Astrocyte (in vitro differentiated cells and primary cell): ENCODE data around the gene IKBKE. TPM values are rescaled to one million over a fixed set of nuclear protein-coding genes. Genes with fewer than 3 reads are reported as not detected.
A peak's percentile ranks its signal among the peaks of the same experiment; 100 is the strongest.

Source experiments
- DNase-seq: peaks from one replicate; pipeline ENCODE4 v3.0.0-alpha.2; 2010; ENCODE audit warnings: low read depth
- FAIRE-seq: peaks from 2 replicates; lab custom pipeline; 2011; peaks lifted over from hg19 to GRCh38; lab: Jason Lieb, UNC
- H2AFZ ChIP-seq: 2 replicates; pipeline ENCODE4 v1.6.0; 2012; ENCODE audit warnings: low read depth, low read length, inconsistent platforms
- H3K27ac ChIP-seq: 2 replicates; pipeline ENCODE4 v1.5.1; 2011; ENCODE audit warnings: low read depth, low read length, inconsistent platforms
- H3K27me3 ChIP-seq: 2 replicates; pipeline ENCODE4 v1.6.0; 2011; ENCODE audit warnings: low read length, inconsistent platforms; ENCODE audit not compliant: insufficient read depth
- H3K36me3 ChIP-seq: 2 replicates; pipeline ENCODE4 v1.5.1; 2011; ENCODE audit warnings: low read length, inconsistent platforms; ENCODE audit not compliant: insufficient read depth
- H3K4me1 ChIP-seq: 2 replicates; pipeline ENCODE4 v1.5.1; 2011; ENCODE audit warnings: low read length, inconsistent platforms; ENCODE audit not compliant: insufficient read depth
- H3K4me2 ChIP-seq: 2 replicates; pipeline ENCODE4 v1.6.0; 2012; ENCODE audit warnings: low read length, inconsistent platforms
- H3K4me3 ChIP-seq: 2 replicates; pipeline ENCODE4 v1.5.1; 2011; ENCODE audit warnings: low read depth, mild to moderate bottlenecking, low read length, inconsistent platforms; ENCODE audit not compliant: insufficient read depth
- H3K79me2 ChIP-seq: 2 replicates; pipeline ENCODE4 v1.6.0; 2012; ENCODE audit warnings: mild to moderate bottlenecking, low read length, inconsistent platforms; ENCODE audit not compliant: insufficient read depth
- H3K9ac ChIP-seq: 2 replicates; pipeline ENCODE4 v1.6.0; 2012; ENCODE audit warnings: mild to moderate bottlenecking, low read length, inconsistent platforms
- H3K9me3 ChIP-seq: 2 replicates; pipeline ENCODE4 v1.5.1; 2012; ENCODE audit warnings: low read depth, mild to moderate bottlenecking, low read length, inconsistent platforms; ENCODE audit not compliant: insufficient read depth
- H4K20me1 ChIP-seq: 2 replicates; pipeline ENCODE4 v1.6.0; 2012; ENCODE audit warnings: low read length, inconsistent platforms; ENCODE audit not compliant: insufficient read depth
- H3K27ac Mint-ChIP-seq: one replicate; pipeline ENCODE4 v1.8.0; 2021; ENCODE audit warnings: mild to moderate bottlenecking, mixed read lengths; ENCODE audit not compliant: unreplicated experiment
- H3K27me3 Mint-ChIP-seq: one replicate; pipeline ENCODE4 v1.8.0; 2021; ENCODE audit warnings: low read depth, mixed read lengths; ENCODE audit not compliant: unreplicated experiment
- H3K36me3 Mint-ChIP-seq: one replicate; pipeline ENCODE4 v1.8.0; 2021; ENCODE audit warnings: low read depth, mixed read lengths; ENCODE audit not compliant: unreplicated experiment
- H3K4me1 Mint-ChIP-seq: one replicate; pipeline ENCODE4 v1.8.0; 2021; ENCODE audit warnings: low read depth, mixed read lengths; ENCODE audit not compliant: unreplicated experiment
- H3K4me3 Mint-ChIP-seq: one replicate; pipeline ENCODE4 v1.8.0; 2021; ENCODE audit warnings: mild to moderate bottlenecking, moderate library complexity, mixed read lengths; ENCODE audit not compliant: unreplicated experiment
- H3K9me3 Mint-ChIP-seq: one replicate; pipeline ENCODE4 v1.8.0; 2021; ENCODE audit warnings: mild to moderate bottlenecking, mixed read lengths; ENCODE audit not compliant: unreplicated experiment
- CTCF ChIP-seq: IDR thresholded peaks from 2 replicates; pipeline ENCODE4 v1.5.1; 2011; ENCODE audit warnings: low read depth, mild to moderate bottlenecking, inconsistent platforms, low read length, moderate library complexity; ENCODE audit not compliant: insufficient read depth
- EZH2 ChIP-seq: IDR thresholded peaks from 2 replicates; pipeline ENCODE4 v1.6.1; 2012; ENCODE audit warnings: mild to moderate bottlenecking, low read length, inconsistent platforms; ENCODE audit not compliant: insufficient read depth
- total RNA-seq: library from RNA; stranded (reverse); gene quantifications from 2 replicates; pipeline ENCODE4 v1.2.1, GENCODE V29; 2021

The IKBKE gene
- total RNA-seq, 1 donor from 2014 or later, result 17.0 TPM

- TF ChIP-seq EZH2 (no peak), CTCF (no peak)
- H3K4me1 ChIP-seq, result peaks cover 36% of the 10 kb centered on the region
- H3K4me2 ChIP-seq, result peak overlapping the region; percentile 88
- Mint-ChIP-seq H3K4me1 (peaks cover 38% of the 10 kb centered on the region), H3K27me3 (peaks cover 19% of the 10 kb centered on the region), H3K27ac (peak overlapping the region; percentile 34), H3K4me3 (no peak overlapping the region), H3K36me3 (peaks cover 2% of the 10 kb centered on the region), H3K9me3 (no peaks in the 10 kb centered on the region)
- peaks cover 14% of the 10 kb centered on the region for H3K27me3 ChIP-seq
- no peak for FAIRE-seq
- H2AFZ ChIP-seq, result no peak overlapping the region
- H3K9me3 ChIP-seq, result no peaks in the 10 kb centered on the region
- no peak overlapping the region for H3K9ac ChIP-seq
- peaks cover 2% of the 10 kb centered on the region for H3K36me3 ChIP-seq
- no peak for DNase-seq
- H3K4me3 ChIP-seq, result no peak overlapping the region
- no peak overlapping the region for H3K27ac ChIP-seq
- no peaks in the 10 kb centered on the region for H3K79me2 ChIP-seq
- peaks cover 3% of the 10 kb centered on the region for H4K20me1 ChIP-seq
Measured at GRCh38 chr1:206501881-206502280, 31.6 kb downstream of the IKBKE start.

DNA sequence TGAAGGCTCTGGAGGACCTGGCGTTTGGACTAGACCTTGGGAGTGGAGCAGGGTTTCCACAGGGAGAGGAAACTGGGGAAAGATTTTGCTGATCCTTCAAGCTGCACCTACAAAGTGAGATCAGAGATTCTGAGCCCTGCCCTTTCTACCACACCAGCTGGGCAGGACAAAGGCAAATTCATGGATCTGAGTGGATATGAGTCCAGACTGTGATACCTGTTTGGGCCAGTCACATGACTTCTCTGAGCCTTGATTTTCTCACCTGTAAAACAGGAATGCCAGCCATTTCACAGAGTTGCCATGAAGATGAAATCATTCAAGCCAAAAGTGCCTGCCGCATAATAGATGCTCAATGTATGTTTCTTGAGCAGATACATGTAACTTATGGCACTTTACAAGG is 32.1 kb downstream of the IKBKE start:
- Mint-ChIP-seq H3K4me1 (peaks cover 38% of the 10 kb centered on the region), H3K4me3 (no peak overlapping the region), H3K9me3 (no peaks in the 10 kb centered on the region), H3K36me3 (no peaks in the 10 kb centered on the region), H3K27ac (no peak overlapping the region), H3K27me3 (peaks cover 19% of the 10 kb centered on the region)
- Histone ChIP-seq H2AFZ (no peak overlapping the region), H3K4me3 (no peak overlapping the region), H3K36me3 (peaks cover 2% of the 10 kb centered on the region), H3K79me2 (no peaks in the 10 kb centered on the region), H4K20me1 (peaks cover 3% of the 10 kb centered on the region), H3K27ac (no peak overlapping the region), H3K9ac (no peak overlapping the region), H3K9me3 (no peaks in the 10 kb centered on the region), H3K4me1 (peaks cover 36% of the 10 kb centered on the region), H3K4me2 (no peak overlapping the region), H3K27me3 (peaks cover 17% of the 10 kb centered on the region)
- FAIRE-seq (no peak), DNase-seq (no peak)
- TF ChIP-seq CTCF (no peak), EZH2 (no peak)

DNA sequence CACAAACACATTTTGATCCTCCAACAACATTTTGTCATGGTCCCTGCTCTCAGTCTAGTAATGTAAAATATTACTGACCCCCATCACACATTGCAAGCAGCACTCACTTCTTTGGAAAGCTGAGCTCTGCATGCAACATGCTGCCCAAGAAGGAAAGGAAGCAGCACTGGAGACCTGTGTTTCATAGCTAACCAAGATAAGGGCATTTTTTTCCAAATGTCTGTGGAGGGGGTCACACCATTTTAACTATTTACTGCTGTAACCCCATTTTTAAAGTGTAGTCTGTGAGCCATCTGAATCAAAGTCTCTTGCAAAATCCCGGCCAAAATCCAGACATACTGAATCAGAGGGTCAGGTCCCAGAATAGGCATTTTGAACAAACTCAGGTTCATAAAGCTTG is 32.5 kb downstream of the IKBKE start:
- no peaks in the 10 kb centered on the region for H3K36me3 Mint-ChIP-seq
- peaks cover 3% of the 10 kb centered on the region for H4K20me1 ChIP-seq
- no peak overlapping the region for H3K27ac Mint-ChIP-seq
- H2AFZ ChIP-seq, result no peak overlapping the region
- H3K9ac ChIP-seq, result no peak overlapping the region
- no peaks in the 10 kb centered on the region for H3K79me2 ChIP-seq
- DNase-seq (no peak), FAIRE-seq (no peak)
- H3K4me3 Mint-ChIP-seq, result no peak overlapping the region
- peaks cover 18% of the 10 kb centered on the region for H3K27me3 ChIP-seq
- peaks cover 38% of the 10 kb centered on the region for H3K4me1 Mint-ChIP-seq
- no peak overlapping the region for H3K27ac ChIP-seq
- no peak overlapping the region for H3K4me2 ChIP-seq
- no peaks in the 10 kb centered on the region for H3K9me3 Mint-ChIP-seq
- peaks cover 19% of the 10 kb centered on the region for H3K27me3 Mint-ChIP-seq
- TF ChIP-seq CTCF (no peak), EZH2 (no peak)
- H3K4me1 ChIP-seq, result peaks cover 36% of the 10 kb centered on the region
- no peak overlapping the region for H3K4me3 ChIP-seq
- peaks cover 2% of the 10 kb centered on the region for H3K36me3 ChIP-seq
- no peaks in the 10 kb centered on the region for H3K9me3 ChIP-seq
